ENCODE measurements around the gene OR52K2.
A peak's percentile ranks its signal among the peaks of the same experiment; 100 is the strongest.
"Not testable (repeated sequence)": the region's sequence is repeated elsewhere in the genome, so short reads cannot be mapped to it uniquely, and the experiment has no call there.

OR52K2 gene

DNA sequence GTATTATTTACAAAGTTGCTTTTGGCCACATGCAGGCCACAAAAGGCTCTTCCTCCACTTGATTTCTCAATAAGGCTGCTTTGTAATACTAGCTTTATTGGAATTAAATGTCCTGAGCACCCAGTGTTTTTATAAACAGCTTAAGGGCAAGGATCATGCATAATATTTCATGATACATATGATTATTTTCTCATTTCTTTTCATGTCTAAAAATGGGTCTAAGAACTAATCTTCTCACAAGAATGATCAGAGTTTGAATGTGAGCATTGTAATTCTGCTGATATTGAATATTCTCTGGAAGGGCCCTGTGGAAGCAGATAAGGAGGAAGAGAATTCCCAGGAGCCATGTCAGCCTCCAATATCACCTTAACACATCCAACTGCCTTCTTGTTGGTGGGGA is at the start of gene OR52K2:
Gene OR52K2 (plus strand): TSS at position 301 of the 400 bp plus-strand sequence. CDS start 45 bp downstream, at position 346.
- no peak for DNase-seq (ENCODE audit: low spot score)

DNA sequence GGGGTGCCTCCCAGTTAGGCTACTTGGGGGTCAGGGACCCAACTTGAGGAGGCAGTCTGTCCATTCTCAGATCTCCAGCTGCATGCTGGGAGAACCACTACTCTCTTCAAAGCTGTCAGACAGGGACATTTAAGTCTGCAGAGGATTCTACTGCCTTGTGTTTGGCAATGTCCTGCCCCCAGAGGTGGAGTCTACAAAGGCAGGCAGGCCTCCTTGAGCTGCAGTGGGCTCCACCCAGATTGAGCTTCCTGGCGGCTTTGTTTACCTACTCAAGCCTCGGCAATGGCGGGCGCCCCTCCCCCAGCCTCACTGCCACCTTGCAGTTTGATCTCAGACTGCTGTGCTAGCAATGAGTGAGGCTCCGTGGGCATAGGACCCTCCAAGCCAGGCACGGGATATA is 42.9 kb upstream of the OR52K2 start:
- DNase-seq (ENCODE audit: low spot score), result not testable (repeated sequence)

GRCh38 chr11:4416306-4416705 is 32.8 kb upstream of the OR52K2 start:
- no peak for DNase-seq (ENCODE audit: low spot score)

- DNase-seq (ENCODE audit: low spot score), result no peak
Measured at GRCh38 chr11:4416816-4417215, 32.3 kb upstream of the OR52K2 start.

DNA sequence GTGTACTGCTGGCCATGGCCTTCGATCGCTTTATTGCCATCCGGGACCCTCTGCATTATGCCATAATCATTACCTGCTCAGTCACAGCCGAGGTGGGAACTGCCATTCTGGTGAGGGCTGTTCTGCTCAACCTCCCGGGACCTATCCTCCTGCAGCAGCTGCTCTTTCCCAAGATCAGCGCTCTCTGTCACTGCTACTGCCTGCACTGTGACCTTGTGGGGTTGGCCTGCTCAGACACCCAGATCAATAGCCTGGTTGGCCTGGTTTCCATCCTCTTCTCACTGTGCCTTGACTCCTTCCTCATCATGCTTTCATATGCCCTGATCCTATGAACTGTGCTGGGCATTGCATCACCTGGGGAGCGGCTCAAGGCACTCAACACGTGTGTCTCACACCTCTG is 30.7 kb upstream of the OR52K2 start:
- DNase-seq (ENCODE audit: low spot score), result no peak

DNA sequence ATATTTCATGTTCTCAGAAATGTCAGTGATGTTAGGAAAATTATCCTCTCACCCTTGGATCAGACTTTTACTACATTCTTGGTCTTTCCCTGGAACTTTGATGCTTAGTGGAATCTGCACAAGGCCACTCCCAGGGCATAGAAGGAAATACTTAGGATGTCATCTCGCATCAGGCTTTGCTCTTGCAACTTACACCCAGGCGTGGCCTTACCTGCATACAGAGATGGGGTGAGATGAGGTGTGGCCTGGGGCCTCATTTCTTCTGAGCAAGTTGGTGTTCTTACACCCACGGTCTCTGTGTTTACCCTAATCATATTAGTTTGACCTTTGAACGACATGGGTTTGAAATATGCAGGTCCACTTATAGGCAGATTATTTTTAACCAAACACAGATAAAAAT is 19.0 kb upstream of the OR52K2 start:
- DNase-seq (ENCODE audit: low spot score), result no peak

GRCh38 chr11:4433856-4434255 is 15.2 kb upstream of the OR52K2 start:
- DNase-seq (ENCODE audit: low spot score), result no peak

DNA sequence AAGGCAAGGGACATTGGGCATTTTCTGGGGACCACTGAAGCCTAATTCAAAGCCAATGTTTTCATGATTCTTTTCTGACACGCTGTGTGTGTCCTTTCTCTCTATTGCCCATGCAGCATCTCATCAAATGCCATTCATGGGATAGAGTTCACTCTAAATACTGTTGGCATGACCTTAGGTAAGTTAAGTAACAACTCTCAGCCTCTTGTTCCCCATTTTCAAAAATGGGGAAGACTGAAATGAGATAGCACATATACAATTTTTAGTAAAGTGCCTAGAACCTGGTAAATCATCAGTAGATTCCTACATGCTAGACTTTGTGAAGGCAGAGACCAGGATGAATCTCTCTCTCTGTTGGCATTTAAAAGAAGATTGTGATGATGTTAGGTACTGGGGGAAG is 12.7 kb upstream of the OR52K2 start:
- DNase-seq (ENCODE audit: low spot score), result no peak

GRCh38 chr11:4441515-4441914 is 7.6 kb upstream of the OR52K2 start:
- DNase-seq (ENCODE audit: low spot score), result no peak

DNA sequence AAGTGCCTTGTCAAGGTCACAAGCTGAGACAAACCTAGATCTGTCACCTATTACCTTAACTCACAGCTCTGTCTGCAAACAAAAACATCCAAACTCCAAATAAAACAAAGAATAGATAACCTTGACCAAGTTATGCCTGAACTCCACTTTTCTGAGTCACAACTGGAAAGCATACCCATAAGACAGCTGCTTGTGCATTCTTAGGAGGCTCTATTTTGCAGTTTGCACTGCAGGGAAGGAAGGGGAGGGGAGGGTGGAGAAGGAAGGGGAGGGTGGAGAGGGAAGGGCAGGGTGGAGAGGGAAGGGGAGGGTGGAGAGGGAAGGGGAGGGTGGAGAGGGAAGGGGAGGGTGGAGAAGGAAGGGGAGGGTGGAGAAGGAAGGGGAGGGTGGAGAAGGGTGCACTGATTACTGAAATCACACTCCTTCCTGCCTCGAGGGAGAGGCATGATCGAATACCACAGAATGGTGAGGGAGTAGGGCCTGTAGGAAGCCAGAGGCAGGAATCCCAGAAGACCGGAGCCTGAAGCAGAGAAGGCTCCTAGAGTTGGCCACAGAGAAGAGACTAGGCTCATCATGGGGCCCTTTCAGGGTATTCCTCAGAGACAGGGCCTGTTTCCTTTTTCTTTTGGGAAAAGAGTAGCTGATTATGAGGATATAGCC is 5.7 kb upstream of the OR52K2 start:
- DNase-seq (ENCODE audit: low spot score), result no peak

GRCh38 chr11:4453118-4453517 is 4.0 kb downstream of the OR52K2 start:
- DNase-seq (ENCODE audit: low spot score), result no peak

DNA sequence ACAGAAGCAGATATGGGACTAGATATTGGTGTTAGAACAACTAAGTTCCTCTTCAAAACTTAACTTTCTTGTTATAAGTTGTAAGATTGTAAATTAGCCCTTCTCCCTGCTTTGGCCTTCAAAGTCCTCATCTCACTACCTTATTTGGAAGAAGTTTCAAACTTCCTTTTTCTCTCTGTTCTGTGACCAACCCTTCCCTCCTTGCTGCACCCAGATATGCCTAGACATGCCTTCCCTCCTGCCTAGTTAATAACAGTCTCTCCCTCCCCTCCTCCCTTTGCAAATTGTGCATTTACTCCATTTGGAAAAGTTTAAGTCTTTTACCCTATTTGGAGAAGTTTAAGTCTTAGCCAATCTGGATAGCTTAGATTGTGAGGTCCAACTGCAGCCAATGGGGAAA is 4.9 kb downstream of the OR52K2 start:
- no peak for DNase-seq (ENCODE audit: low spot score)

DNA sequence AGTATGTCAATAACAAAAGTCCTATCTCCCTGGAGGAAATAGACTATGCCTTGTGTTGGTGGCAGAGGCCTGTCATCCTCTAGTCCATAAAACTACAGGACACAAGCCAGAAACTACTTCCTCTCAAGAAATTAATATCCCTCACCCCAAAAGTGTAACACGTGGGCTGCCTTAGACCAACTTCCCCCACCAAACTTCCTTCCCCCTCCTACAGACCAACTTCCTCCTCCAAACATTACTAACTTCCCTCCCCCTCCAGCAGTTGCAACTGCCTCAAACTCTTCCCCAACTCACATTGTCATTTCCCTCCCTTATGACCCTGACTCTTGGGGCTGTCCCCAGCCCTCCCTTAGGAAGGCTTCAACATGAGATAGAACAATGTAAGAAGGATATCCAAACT is 6.3 kb downstream of the OR52K2 start:
- DNase-seq (ENCODE audit: low spot score), result no peak

DNA sequence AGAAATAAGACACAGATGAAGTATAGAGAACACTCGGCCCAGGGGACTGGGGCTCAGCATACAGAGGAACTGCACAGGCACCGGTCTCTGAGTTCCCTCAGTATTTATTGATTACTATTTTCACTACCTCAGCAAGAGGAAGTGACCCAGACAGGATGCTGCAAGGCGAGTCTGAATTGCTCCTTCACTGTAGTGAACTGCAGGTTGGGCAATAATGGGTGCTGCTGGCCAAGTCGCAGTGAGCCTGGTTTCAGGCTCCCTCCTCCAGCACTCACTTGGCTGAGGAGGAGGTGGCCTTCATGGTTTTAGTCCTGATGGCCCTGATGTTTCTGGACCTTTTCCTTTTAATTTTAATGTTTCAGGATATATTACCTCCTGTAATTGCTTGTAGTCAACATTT is 10.4 kb downstream of the OR52K2 start:
- no peak for DNase-seq (ENCODE audit: low spot score)

DNA sequence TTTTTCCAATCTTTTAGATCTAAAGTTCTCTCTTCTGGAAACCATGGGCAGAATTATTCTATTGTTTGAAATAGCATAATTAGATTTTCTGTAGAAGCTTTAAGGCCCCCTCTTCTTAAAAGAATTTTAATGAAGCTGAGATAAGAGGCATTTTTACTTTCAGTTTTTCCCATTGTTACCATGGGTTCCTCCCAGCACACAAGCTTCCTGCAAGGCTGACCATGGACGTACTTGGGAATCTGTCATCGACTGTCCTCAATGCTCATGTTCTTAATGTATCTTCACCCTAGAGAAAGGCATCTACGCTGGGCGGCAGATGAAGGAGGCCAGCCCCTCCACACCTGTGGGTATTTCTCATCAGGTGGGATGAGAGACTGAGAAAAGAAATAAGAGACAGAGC is 11.1 kb downstream of the OR52K2 start:
- DNase-seq (ENCODE audit: low spot score), result no peak

DNA sequence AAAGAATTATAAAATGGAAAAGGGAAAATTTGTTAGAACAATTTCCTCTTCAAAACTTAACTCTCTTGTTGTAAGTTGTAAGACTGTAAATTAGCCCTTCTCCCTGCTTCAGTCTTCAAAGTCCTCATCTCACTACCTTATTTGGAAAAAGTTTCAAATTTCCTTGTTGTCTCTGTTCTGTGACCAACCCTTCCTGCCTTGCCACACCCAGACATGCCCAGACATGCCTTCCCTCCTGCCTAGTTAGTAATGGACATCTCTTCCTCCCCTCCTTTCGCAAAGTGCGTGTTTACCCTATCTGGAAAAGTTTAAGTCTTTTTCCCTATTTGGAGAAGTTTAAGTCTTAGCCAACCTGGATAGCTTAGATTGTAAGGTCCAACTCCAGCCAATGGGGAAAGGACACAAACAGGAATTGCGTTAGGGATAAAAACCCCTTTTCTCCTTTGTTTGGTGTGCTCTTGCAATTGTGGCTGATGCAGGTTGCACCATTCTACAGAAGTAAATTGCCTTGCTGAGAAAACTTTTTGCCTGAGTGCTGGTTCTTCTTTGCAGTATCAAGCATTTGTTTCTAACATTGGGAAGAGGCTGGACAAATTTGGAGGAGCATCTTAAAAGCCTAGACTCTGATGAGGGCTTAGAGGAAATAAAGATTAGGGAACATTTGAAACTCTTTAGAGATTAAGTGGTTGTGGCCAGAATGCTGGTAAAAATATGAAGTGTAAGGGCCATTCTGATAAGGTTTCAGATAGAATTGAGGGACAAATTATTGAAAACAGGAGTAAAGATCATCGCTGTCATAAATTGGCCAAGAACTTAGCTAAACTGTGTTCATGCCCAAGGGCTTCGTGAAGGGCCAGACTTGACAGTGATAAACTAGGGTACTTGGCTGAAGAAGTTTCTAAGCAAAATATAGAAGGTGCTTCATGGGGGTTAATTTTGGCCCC is 15.4 kb downstream of the OR52K2 start:
- DNase-seq (ENCODE audit: low spot score), result no peak

DNA sequence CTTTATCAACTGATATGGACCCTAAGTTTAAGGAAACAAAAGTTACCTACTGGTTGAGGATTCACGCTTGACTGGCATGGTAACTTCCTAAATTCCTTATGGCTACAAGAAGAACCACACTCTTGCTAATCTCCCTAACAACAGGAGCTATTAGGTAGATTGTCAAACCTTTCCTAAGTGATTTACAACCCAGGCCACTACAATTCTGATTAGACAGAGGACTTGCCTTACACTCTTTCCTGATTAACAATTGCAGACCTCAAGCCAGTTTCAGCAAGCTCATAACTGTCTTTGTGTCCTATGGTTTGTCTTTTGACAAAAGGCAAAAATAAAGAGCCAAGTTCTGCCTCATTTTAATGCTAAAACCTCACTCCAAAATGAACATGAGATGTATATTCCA is 16.3 kb downstream of the OR52K2 start:
- no peak for DNase-seq (ENCODE audit: low spot score)

DNA sequence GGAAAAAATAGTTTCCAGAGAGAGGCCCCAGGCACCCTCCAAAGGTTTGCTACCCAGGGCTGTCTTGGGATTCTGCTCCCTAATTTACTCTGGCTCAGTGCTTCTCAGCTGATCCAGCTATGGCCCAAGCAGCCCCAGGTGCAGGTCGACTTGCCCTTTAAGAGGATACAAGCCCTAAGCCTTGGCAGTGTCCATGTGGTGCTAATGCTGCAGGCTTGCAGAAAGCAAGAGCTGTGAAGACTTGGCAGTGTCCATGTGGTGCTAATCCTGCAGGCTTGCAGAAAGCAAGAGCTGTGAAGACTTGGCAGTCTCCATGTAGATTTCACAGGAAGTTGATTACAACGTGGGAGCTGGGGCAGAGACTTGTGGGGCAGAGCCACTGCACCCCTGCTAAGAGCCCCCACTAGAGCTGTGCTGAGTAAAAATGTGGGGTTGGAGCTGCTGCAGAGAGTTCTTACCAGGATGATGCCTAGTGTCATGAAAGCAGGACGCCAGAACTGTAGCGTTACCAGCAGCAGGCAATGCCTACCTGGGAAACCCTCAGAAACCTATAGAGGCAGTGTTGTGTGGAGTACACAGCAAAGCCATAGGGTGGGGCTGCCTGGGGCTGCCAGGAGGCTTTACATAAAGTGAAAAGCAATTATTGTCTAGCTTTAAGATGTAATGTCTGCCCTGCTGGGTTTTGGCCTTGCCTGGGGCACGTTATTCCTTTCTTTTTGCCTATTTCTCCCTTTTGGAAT is 17.2 kb downstream of the OR52K2 start:
- DNase-seq (ENCODE audit: low spot score), result peak; percentile 4

GRCh38 chr11:4466871-4467442 is 17.9 kb downstream of the OR52K2 start:
- DNase-seq (ENCODE audit: low spot score), result no peak

DNA sequence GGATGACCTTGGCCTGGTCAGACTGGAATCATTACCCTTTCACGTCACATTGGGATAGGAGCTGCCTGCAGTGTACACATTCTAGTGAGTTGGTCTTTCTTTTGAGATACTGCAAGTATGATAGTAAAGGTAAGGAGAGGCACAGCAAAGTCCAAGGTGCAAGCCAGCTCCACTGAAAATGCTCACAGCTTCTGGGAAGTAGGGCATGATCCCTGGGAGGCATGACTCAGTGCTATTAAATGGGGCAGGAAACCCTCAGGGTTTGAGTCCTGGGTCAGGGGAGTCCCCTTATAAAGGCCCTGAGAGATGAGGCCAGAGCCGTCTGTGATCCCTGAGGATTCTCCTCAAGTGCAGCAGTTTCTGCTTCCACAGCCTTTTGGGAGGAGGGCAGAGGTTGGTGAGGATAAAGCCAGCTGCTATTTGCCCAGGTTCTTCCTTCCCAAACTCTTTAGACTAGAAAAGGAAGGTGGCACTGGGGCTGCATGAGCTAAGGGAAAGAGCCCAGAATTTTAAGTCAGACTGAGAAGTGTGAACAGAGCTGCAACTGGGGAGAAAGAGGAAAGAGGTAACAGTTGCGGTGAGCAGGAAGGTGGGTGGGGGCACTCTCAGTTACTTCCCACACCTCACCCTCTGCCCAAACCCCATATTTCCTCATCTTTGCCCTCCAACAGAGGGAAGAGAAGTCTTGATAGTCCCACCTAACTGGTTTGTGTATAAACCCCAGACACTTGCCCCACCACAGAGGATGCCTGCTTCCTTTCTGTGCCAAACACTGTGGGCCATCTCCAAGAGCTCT is 18.9 kb downstream of the OR52K2 start:
- DNase-seq (ENCODE audit: low spot score), result no peak

DNA sequence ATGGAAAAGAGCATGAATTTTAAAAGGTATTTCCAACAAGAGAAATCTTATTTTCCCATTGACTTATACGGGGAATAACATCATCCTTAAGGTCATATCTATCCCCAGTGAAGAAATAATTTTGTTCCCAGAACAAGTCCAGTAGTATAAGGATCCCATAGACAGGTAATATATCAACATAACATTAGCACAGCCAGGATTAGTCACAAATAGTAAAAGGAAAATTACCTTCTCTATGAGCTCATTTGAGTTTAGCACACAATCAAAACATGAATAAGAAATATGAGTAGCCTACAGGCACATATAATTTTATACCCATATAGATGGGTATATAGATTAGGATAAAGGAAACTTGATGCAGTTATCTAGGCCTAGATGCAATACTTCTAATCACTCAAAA is 30.5 kb downstream of the OR52K2 start:
- DNase-seq (ENCODE audit: low spot score), result no peak
